DMS114 treated with DMSO at 0.1 percent for 48 hours (cell line): ENCODE measurements around the gene SYCP2.
"Not testable (repeated sequence)": the region's sequence is repeated elsewhere in the genome, so short reads cannot be mapped to it uniquely, and the experiment has no call there.

Source experiments
- DNase-seq: peaks from one replicate; lab custom pipeline; 2025; ENCODE audit not compliant: unreplicated experiment; lab: John Stamatoyannopoulos, UW

SYCP2 gene

DNA sequence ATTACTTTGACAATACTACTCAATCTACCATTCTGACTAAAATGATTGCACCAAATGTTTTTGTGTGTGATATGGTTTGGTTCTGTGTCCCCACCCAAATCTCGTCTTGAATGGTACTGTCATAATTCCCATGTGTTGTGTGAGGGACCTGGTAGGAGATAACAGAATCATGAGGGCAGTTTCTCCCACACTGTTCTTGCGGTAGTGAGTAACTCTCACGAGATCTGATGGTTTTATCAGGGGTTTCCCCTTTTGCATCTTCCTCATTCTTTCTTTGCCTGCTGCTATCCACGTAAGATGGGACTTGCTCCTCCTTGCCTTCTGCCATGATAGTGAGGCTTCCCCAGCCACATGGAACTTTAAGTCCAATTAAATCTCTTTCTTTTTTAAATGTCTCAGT, 20.8 kb downstream of the SYCP2 start:
- DNase-seq = no peak

- no peak for DNase-seq
Observed at GRCh38 chr20:59911041-59911440, 22.4 kb downstream of the SYCP2 start.

DNA sequence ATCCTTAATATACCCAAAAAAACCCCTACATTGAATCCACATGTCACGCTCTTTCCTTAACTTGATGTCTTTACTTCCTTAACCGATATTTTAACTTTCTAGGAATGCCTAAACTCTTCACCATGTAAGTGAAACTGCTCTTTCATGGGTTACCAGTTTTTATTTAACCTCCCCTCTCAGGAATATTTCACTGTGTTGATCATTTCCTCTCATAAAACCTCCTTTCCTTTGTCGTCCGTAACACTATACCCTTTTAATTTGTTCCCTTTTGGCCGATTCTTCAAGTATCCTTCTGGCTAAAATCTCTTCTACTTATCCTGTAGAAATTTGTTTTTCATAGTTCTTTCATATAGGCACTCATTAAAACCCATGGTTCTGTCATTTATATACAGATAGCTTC, 24.6 kb downstream of the SYCP2 start:
- DNase-seq = no peak

DNA sequence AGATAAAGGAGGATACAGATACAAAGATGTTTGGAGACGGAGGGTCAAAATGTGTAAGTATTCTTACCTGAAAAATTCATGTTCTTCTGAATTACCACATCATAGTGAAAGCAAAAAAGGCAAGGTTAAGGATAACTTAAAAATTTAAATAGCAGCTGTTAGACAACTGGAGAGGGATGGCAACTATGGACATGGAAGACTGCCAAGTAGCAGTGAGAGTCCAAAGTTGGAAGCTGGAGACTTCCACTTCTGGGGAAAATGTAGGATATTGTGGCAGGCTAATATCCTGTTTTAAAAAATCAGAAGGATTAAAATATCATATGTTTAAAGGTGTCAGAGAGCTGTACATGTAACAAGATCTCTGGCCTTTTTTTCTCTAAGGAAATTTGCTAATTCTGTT, 29.8 kb downstream of the SYCP2 start:
- no peak for DNase-seq

GRCh38 chr20:59902470-59902869, 31.0 kb downstream of the SYCP2 start:
- DNase-seq = no peak

GRCh38 chr20:59895908-59896307, 37.5 kb downstream of the SYCP2 start:
- DNase-seq = no peak

- DNase-seq = no peak
Observed at GRCh38 chr20:59891581-59891980, 41.9 kb downstream of the SYCP2 start.

DNA sequence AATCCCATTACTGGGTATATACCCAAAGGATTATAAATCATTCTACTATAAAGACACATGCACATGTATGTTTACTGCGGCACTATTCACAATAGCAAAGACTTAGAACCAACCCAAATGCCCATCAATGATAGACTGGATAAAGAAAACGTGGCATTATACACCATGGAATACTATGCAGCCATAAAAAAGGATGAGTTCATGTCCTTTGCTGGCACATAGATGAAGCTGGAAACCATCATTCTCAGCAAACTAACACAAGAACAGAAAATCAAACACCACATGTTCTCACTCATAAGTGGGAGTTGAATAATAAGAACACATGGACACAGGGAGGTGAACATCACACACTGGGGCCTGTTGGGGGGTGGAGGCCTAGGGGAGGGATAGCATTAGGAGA, 43.4 kb downstream of the SYCP2 start:
- not testable (repeated sequence) for DNase-seq

DNA sequence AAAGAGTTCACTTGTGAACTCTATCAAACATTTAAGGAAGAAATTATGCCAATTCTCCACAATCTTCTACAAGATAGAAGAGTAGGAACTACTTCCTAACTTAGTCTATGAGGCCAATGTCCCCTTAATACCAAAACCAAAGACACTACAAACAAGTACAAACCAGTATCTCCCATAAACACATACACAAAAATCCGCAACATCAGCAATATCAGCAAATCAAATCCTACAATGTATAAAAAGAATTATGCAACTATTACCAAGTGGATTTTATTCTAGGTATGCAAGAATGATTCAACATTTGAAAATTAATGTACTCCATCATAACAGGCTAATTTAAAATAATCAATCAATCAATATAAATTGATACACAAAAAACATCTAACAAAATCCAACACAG, 45.4 kb downstream of the SYCP2 start:
- DNase-seq = no peak

DNA sequence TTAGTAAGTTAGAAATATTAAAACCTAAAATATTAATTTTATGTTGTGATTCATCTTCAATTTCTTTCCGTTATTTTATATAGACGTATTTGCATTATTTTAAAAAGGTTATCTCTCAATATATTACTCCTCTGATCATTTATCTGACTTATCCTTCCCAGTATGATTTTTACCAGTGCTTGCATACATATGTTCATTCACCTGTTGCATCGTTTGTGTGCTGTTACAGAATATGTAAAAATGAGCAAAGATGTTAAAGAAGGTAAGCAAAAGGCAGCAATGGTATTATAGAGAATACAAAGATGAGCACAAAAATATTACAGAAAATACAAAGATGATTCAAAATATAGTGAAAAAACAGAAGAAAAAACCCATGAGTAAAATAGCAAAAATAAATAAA, 48.9 kb downstream of the SYCP2 start:
- no peak for DNase-seq

DNA sequence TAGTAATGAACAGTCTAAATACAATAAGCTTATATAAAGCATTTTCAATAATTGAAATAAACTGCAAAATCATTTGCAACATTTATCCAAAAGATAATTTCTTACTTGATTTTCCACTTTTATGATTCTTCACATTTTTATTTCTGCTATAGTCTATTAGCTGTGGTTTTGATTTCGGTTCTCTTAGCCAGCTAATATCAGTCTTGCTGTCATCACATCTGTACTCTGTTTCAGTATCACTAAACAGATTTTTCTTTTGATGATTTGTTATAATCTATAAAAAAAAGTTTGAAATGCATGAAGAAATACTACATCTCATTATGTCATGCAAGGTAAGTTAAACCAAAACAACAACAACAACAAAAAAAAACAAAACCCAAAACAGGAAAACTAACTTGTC, 53.2 kb downstream of the SYCP2 start:
- no peak for DNase-seq

DNA sequence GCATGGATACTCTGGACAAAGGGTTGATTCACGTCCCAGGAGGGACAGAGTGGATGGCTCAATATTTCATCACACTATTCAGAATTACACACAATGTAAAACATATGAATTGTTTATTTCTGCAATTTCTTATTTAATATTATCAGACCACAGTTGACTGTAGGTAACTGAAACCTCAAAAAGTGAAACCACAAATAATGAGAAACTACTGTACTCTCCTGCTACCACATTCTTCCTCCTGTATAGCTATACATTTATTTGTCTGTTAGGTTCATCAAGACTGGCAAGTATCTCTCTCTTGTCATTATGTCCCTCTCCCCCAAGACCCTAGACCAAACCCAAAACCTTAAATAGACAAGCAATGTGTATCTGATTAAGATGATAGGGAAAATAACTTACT, 60.0 kb downstream of the SYCP2 start:
- no peak for DNase-seq

DNA sequence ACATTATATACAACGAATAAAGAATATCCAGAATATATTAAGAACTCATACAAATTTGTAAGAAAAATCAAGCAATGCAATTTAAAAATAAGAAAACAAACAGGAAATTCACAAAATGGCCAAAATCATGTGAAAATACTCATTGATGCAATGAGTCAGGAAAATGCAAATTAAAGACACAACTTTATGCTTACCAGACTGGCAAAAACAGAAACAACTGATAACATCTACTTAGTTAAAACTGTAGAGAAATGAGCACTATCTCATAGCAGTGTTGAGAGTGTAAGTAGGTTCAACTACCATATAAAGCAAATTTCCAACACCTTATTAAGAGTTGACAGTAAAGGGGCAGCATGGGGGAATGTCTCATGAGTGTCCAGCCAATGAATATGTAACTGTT, 62.3 kb downstream of the SYCP2 start:
- DNase-seq = no peak

GRCh38 chr20:59866338-59866737, 67.1 kb downstream of the SYCP2 start:
- DNase-seq = no peak

DNA sequence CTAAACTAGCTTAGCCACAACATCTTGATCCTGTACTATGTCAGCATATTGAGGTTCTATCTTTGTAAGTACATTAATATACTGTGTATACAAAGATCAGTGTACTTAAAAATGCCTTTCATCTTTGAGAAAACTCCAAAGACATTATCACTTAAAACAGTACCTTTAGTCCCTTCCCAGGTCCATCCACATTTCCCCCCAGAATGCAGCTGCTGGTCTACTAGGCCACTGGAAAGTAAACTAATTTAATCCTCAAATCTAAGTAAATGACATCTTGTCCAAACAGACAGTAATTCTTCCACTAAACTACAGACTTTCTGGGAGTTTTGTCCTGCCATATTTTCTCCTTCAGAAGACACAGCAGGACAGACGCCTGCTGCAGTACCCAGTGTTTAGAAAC, 68.7 kb downstream of the SYCP2 start:
- DNase-seq = no peak

DNA sequence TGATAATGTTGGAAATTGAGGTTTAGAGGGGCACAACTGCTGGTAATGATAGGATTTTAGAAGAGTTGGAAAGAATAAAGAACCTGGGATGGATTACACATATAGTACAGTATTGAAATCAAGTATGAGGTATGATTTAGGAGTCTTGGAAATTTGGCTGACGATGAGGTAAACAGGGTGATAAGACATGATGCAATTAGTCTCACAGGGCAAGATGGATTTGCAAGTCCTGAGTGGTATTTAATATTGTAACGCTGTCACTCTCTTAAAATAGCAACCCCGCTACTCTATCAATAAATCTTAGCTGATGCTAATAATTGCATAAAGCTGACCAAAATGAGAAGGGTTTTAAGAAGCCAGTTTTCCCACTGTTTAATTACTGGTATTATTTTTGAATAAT, 70.4 kb downstream of the SYCP2 start:
- no peak for DNase-seq

- DNase-seq = no peak
Observed at GRCh38 chr20:59861401-59861800, 72.0 kb downstream of the SYCP2 start.

DNA sequence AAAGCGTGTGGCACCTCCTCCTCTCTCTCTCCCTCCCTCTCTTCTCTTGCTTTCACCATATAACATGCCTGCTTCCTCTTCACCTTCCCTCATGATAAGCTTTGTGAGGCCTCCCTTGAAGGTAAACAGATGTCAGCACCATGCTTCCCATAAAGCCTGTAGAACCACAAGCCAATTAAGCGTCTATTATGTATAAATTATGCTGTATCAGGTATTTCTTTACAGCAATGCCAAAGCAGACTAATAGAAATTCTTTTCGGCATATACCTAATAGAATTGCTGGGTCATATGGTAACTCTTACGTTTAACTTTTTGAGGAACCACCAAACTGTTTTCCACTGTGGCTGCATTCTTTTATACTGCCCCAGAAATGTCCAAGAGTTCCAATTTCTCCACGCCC, 75.0 kb downstream of the SYCP2 start:
- DNase-seq = no peak

DNA sequence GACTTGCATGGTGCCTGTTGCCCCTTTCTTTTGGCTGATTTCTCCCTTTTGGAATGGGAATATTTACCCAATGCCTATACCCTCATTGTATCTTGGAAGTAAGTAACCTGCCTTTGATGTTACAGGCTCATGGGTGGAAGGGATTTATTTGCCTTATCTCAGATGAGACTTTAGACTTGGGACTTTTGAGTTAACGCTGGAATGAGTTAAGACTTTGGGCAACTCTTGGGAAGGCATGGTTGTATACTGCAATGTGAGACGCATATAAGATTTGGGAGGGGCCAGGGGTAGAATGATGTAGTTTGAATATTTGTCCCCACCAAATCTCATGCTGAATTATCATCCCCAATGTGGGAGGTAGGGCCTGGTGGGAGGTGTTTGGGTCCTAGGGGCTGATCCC, 75.5 kb downstream of the SYCP2 start:
- DNase-seq = no peak

- not testable (repeated sequence) for DNase-seq
Observed at GRCh38 chr20:59856941-59857340, 76.5 kb downstream of the SYCP2 start.

DNA sequence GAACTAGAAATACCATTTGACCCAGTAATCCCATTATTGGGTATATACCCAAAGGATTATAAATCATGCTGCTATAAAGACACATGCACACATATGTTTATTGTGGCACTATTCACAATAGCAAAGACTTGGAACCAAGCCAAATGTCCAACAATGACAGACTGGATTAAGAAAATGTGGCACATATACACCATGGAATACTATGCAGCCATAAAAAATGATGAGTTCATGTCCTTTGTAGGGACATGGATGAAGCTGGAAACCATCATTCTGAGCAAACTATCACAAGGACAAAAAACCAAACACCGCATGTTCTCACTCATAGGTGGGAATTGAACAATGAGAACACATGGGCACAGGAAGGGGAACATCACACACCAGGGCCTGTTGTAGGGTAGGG, 76.9 kb downstream of the SYCP2 start:
- DNase-seq = not testable (repeated sequence)

GRCh38 chr20:59850018-59850641, 83.3 kb downstream of the SYCP2 start:
- peak; percentile 47 for DNase-seq

DNA sequence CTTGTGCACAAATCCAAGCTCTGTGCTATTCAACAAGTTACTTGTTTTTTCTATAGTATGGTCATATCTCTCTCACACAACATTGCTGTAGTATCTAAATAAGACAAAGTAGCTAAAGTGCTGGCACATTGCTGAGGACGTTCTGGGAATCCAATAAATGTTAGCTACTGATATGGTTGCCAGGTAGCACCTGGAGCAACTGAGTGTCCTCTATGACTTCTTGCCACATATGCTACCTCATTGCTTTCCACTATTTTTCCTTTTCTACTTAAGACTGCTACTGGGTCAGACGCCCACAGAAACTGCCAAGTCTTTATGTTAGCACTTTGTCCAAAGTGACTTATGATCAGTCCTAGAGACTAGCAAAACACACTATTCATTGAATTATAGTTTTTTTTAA, 85.3 kb downstream of the SYCP2 start:
- no peak for DNase-seq

GRCh38 chr20:59845472-59845871, 88.0 kb downstream of the SYCP2 start:
- no peak for DNase-seq
